Neutrophil (primary cell): ENCODE measurements around the gene ADAMTSL1.

ENCODE experiments used
- H3K27ac ChIP-seq: fragments of 200-600 bp; sonication (generic); 2 replicates; pipeline ENCODE4 v1.5.1; 2016; ENCODE audit warnings: mild to moderate bottlenecking, moderate library complexity
- H3K27me3 ChIP-seq: fragments of 200-600 bp; sonication (generic); 2 replicates; pipeline ENCODE4 v1.6.0; 2016; ENCODE audit warnings: mild to moderate bottlenecking
- H3K36me3 ChIP-seq: fragments of 200-600 bp; sonication (generic); 2 replicates; pipeline ENCODE4 v1.5.1; 2017
- H3K4me1 ChIP-seq, 2 experiments: fragments of 200-600 bp in 1 of 2; sonication (generic) in 1 of 2; 1 replicate in 1 of 2; 2 replicates in 1 of 2; pipeline versions ENCODE4 v1.5.1 to v1.6.1; 2013 to 2016; ENCODE audit warnings: low read depth in 1 of 2, low read length in 1 of 2, mild to moderate bottlenecking in 1 of 2, moderate library complexity in 1 of 2; ENCODE audit not compliant: control insufficient read depth in 1 of 2, insufficient read depth in 1 of 2
- H3K4me3 ChIP-seq, 2 experiments: fragments of 200-600 bp in 1 of 2; sonication (generic) in 1 of 2; 1 replicate in 1 of 2; 2 replicates in 1 of 2; pipeline ENCODE4 v1.5.1; 2013 to 2016; ENCODE audit warnings: low read depth in 1 of 2, low read length in 1 of 2, mild to moderate bottlenecking in 1 of 2, moderate library complexity in 1 of 2
- H3K9me3 ChIP-seq: fragments of 200-600 bp; sonication (generic); 2 replicates; pipeline ENCODE4 v1.5.1; 2016
- CTCF ChIP-seq: fragments of 200-600 bp; sonication (generic); IDR thresholded peaks from 2 replicates; pipeline ENCODE4 v1.5.1; 2016; ENCODE audit warnings: antibody characterized with exemption

ADAMTSL1 gene

GRCh38 chr9:18786196-18786595 is 312.2 kb downstream of the ADAMTSL1 start:
- H3K9me3 ChIP-seq: no peaks in the 10 kb centered on the region
- no peak for TF ChIP-seq CTCF
- H3K4me1 ChIP-seq: no peaks in the 10 kb centered on the region
- H3K27ac ChIP-seq: no peak overlapping the region
- H3K27me3 ChIP-seq: no peaks in the 10 kb centered on the region
- no peaks in the 10 kb centered on the region for H3K36me3 ChIP-seq
- H3K4me3 ChIP-seq: no peak overlapping the region

- Histone ChIP-seq H3K27me3 (no peaks in the 10 kb centered on the region), H3K36me3 (no peaks in the 10 kb centered on the region), H3K4me1 (no peaks in the 10 kb centered on the region), H3K4me3 (no peak overlapping the region), H3K27ac (no peak overlapping the region), H3K9me3 (no peaks in the 10 kb centered on the region)
- no peak for TF ChIP-seq CTCF
These were observed 313.1 kb downstream of the ADAMTSL1 start for GRCh38 chr9:18786911-18787650.

GRCh38 chr9:18788256-18788655 is 314.3 kb downstream of the ADAMTSL1 start:
- no peaks in the 10 kb centered on the region for H3K4me1 ChIP-seq
- H3K27me3 ChIP-seq: no peaks in the 10 kb centered on the region
- H3K9me3 ChIP-seq: no peaks in the 10 kb centered on the region
- H3K27ac ChIP-seq: no peak overlapping the region
- no peak overlapping the region for H3K4me3 ChIP-seq
- TF ChIP-seq CTCF: no peak
- no peaks in the 10 kb centered on the region for H3K36me3 ChIP-seq

GRCh38 chr9:18791074-18791473 is 317.1 kb downstream of the ADAMTSL1 start:
- Histone ChIP-seq H3K9me3 (no peaks in the 10 kb centered on the region), H3K27ac (no peak overlapping the region), H3K27me3 (no peaks in the 10 kb centered on the region), H3K36me3 (no peaks in the 10 kb centered on the region), H3K4me3 (no peak overlapping the region), H3K4me1 (no peaks in the 10 kb centered on the region)
- TF ChIP-seq CTCF: no peak

DNA sequence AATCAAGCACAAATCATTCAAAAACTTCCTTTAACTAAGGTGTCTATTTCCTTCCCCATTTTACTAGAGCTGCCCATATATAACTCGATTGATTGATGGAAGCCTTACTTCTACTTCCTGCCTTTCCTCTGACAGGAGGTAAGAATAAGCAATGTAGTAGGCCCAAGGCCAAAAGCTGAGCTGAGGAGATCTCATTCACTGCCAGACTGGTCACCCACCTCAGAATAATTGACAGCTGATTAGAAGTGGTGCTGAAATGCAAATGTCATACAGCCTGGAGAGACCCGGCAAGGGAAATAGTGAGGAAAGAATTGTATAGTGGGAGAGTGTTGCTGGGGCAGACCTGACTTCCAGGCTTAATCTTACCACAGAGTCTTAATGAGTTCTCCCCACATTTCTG is 319.2 kb downstream of the ADAMTSL1 start:
- Histone ChIP-seq H3K9me3 (no peaks in the 10 kb centered on the region), H3K4me1 (no peaks in the 10 kb centered on the region), H3K36me3 (no peaks in the 10 kb centered on the region), H3K4me3 (no peak overlapping the region), H3K27ac (no peak overlapping the region), H3K27me3 (no peaks in the 10 kb centered on the region)
- TF ChIP-seq CTCF: no peak
